Measurements from ENCODE around the gene DLL3. TPM values are rescaled to one million over a fixed set of nuclear protein-coding genes. Genes with fewer than 3 reads are reported as not detected.

The DLL3 gene
- total RNA-seq, 4 donors from 2014 or later = not detected

- H3K36me3 ChIP-seq = no peaks in the 10 kb centered on the region
- H3K27me3 ChIP-seq = no peaks in the 10 kb centered on the region
- WGBS = 35% methylated on average over 14 of the region's 14 CpGs
- H3K9me3 ChIP-seq = no peaks in the 10 kb centered on the region
- peak overlapping the region; percentile 75 for H3K4me3 ChIP-seq
- peak; percentile 49 to 57 for DNase-seq (ENCODE audit: low spot score in 2 of 2)
- peak overlapping the region; percentile 67 for H3K27ac ChIP-seq
- peaks cover 7% of the 10 kb centered on the region for H3K4me1 ChIP-seq
- TF ChIP-seq CTCF (IDR thresholded peaks at IDR 0.05) (no peak), POLR2A (IDR thresholded peaks at IDR 0.05) (no peak), POLR2AphosphoS5 (IDR thresholded peaks at IDR 0.05) (no peak), EP300 (IDR thresholded peaks at IDR 0.05) (no peak)
These were observed 33.1 kb downstream of the DLL3 start for GRCh38 chr19:39531834-39532232.

- H3K4me3 ChIP-seq = peak within 1 kb of the TSS; percentile 75
- under 1% methylated on average over 23 of the region's 65 CpGs for WGBS
- DNase-seq (ENCODE audit: low spot score in 2 of 2) = peak; percentile 96 to 97
- peaks cover 7% of the 10 kb centered on the region for H3K4me1 ChIP-seq
- TF ChIP-seq CTCF (IDR thresholded peaks at IDR 0.05) (peak; percentile 95 to 99), POLR2A (IDR thresholded peaks at IDR 0.05) (no peak), POLR2AphosphoS5 (IDR thresholded peaks at IDR 0.05) (peak in 1 of 3 donors; percentile 47), EP300 (IDR thresholded peaks at IDR 0.05) (no peak)
- H3K9me3 ChIP-seq = no peaks in the 10 kb centered on the region
- H3K27ac ChIP-seq = peak within 1 kb of the TSS; percentile 67
- H3K27me3 ChIP-seq = no peaks in the 10 kb centered on the region
- no peaks in the 10 kb centered on the region for H3K36me3 ChIP-seq
These were observed 33.7 kb downstream of the DLL3 start, which contains the start of gene EID2B for GRCh38 chr19:39532233-39533002. TSS of gene EID2B (minus strand) at chr19:39532852. CDS start at chr19:39532802, 50 bp downstream.

GRCh38 chr19:39533003-39533512, 34.3 kb downstream of the DLL3 start:
- H3K36me3 ChIP-seq = no peaks in the 10 kb centered on the region
- no peaks in the 10 kb centered on the region for H3K9me3 ChIP-seq
- no peak for DNase-seq (ENCODE audit: low spot score in 2 of 2)
- 13% methylated on average over 12 of the region's 12 CpGs for WGBS
- H3K27me3 ChIP-seq = no peaks in the 10 kb centered on the region
- peaks cover 12% of the 10 kb centered on the region for H3K4me1 ChIP-seq
- peak overlapping the region; percentile 75 for H3K4me3 ChIP-seq
- TF ChIP-seq POLR2AphosphoS5 (IDR thresholded peaks at IDR 0.05) (no peak), POLR2A (IDR thresholded peaks at IDR 0.05) (no peak), EP300 (IDR thresholded peaks at IDR 0.05) (no peak), CTCF (IDR thresholded peaks at IDR 0.05) (no peak)
- no peak overlapping the region for H3K27ac ChIP-seq

- H3K9me3 ChIP-seq = no peaks in the 10 kb centered on the region
- peaks cover 20% of the 10 kb centered on the region for H3K4me1 ChIP-seq
- WGBS = 75% methylated on average over 3 of the region's 3 CpGs
- H3K27ac ChIP-seq = no peak overlapping the region
- H3K4me3 ChIP-seq = no peak overlapping the region
- DNase-seq (ENCODE audit: low spot score in 2 of 2) = peak in 1 of 2 donors; percentile 10
- TF ChIP-seq CTCF (IDR thresholded peaks at IDR 0.05) (no peak), POLR2AphosphoS5 (IDR thresholded peaks at IDR 0.05) (no peak), POLR2A (IDR thresholded peaks at IDR 0.05) (no peak), EP300 (IDR thresholded peaks at IDR 0.05) (no peak)
- no peaks in the 10 kb centered on the region for H3K27me3 ChIP-seq
- H3K36me3 ChIP-seq = no peaks in the 10 kb centered on the region
These were observed 35.0 kb downstream of the DLL3 start for GRCh38 chr19:39533791-39534190.

- TF ChIP-seq EP300 (IDR thresholded peaks at IDR 0.05) = no peak
- TF ChIP-seq POLR2AphosphoS5 (IDR thresholded peaks at IDR 0.05) = no peak
- no peak for TF ChIP-seq POLR2A (IDR thresholded peaks at IDR 0.05)
- no peak for TF ChIP-seq CTCF (IDR thresholded peaks at IDR 0.05)
- H3K27ac ChIP-seq = peak overlapping the region; percentile 94
- peak overlapping the region; percentile 89 for H3K4me3 ChIP-seq
- H3K9me3 ChIP-seq = no peaks in the 10 kb centered on the region
- 3% methylated on average over 10 of the region's 10 CpGs for WGBS
- DNase-seq (ENCODE audit: low spot score in 2 of 2) = no peak
- no peaks in the 10 kb centered on the region for H3K27me3 ChIP-seq
- peaks cover 24% of the 10 kb centered on the region for H3K4me1 ChIP-seq
- H3K36me3 ChIP-seq = no peaks in the 10 kb centered on the region
These were observed 40.4 kb downstream of the DLL3 start for GRCh38 chr19:39539165-39539517.

Data from suprapubic skin (tissue), 4 donors.